HG03280 (cell line): ENCODE data around the gene MFNG.
A peak's percentile ranks its signal among the peaks of the same experiment; 100 is the strongest.
"Not testable (repeated sequence)": the region's sequence is repeated elsewhere in the genome, so short reads cannot be mapped to it uniquely, and the experiment has no call there.

Experiments used
- ATAC-seq: cut with Tn5 transposase; IDR thresholded peaks from one replicate; pipeline ENCODE4 v1.9.1; 2021; ENCODE audit warnings: mild to moderate bottlenecking, moderate library complexity; ENCODE audit not compliant: unreplicated experiment

Gene MFNG

GRCh38 chr22:37476389-37477329 lies 9.5 kb downstream of the MFNG start:
- no peak for ATAC-seq

GRCh38 chr22:37474447-37475090 lies 11.6 kb downstream of the MFNG start:
- ATAC-seq: no peak

GRCh38 chr22:37473437-37473946 lies 12.7 kb downstream of the MFNG start:
- ATAC-seq: no peak

GRCh38 chr22:37472418-37473006 lies 13.7 kb downstream of the MFNG start:
- no peak for ATAC-seq

GRCh38 chr22:37471727-37472417 lies 14.3 kb downstream of the MFNG start:
- ATAC-seq: no peak

GRCh38 chr22:37470087-37470445 lies 16.1 kb downstream of the MFNG start:
- no peak for ATAC-seq

DNA sequence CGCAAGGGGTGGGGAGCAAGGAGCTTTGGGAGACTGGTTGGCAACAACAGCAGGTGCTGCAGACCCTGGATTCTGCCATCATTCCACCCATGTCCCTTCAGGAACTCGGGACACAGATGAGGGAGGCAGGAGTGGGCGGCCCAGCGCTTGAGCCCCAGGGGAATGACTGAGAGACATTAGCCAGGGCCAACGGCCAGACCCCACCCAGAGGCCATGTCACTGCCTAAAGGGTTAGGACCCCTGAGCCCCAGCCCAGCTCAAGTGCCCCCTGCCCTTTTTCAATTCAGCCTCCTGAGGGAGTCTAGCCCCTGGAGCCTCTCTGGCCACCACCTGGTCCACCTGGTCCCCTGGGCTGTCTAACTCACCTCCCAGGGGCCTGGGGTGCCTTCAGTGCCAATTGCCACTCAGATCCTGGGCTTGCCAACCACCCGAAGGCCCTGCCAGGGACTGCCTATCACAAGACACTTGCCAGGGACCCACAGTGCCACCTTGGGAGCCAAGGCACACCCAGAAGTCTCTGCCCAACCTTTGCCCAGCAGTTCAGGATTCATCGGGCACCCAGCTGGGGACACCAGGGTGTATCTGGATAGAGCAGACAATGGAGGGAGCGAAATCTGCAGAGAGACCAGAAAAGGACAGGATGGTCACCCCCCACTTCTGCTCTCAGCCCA lies 16.6 kb downstream of the MFNG start:
- ATAC-seq: no peak

GRCh38 chr22:37468201-37468695 lies 17.9 kb downstream of the MFNG start:
- not testable (repeated sequence) for ATAC-seq

DNA sequence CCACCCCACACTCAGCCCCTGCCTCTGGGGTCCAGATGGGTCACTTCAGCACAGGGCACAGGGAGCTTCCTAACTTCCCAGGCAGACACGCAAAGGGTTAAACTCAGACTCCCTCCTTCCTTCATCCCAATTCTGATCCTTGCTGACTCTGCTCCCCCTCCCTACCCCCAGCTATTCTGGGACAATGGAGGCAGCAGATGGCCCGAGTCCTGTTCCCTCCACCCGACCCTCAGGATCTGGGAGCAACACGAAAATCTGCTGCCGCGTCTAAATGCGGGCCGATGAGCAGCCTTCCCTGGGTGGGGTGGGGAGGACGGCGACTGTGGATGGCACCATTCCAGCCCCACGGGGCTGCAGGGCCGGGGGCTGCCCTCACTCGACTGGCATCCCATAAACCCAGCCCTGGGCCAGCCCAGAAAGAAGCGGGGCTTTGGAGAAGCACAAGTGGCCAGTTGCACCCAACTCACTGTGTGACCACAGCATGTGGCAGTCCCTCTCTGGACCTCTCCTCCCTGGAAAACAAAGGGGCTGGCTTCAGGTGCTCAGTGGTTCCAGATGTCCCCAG lies 18.7 kb downstream of the MFNG start:
- no peak for ATAC-seq

GRCh38 chr22:37464181-37464580 lies 22.0 kb downstream of the MFNG start:
- no peak for ATAC-seq

GRCh38 chr22:37462983-37463382 lies 23.2 kb downstream of the MFNG start:
- no peak for ATAC-seq

GRCh38 chr22:37462436-37462835 lies 23.7 kb downstream of the MFNG start:
- no peak for ATAC-seq

GRCh38 chr22:37461961-37462360 lies 24.2 kb downstream of the MFNG start:
- no peak for ATAC-seq

- no peak for ATAC-seq
Measured at GRCh38 chr22:37460684-37461083, 25.5 kb downstream of the MFNG start.

DNA sequence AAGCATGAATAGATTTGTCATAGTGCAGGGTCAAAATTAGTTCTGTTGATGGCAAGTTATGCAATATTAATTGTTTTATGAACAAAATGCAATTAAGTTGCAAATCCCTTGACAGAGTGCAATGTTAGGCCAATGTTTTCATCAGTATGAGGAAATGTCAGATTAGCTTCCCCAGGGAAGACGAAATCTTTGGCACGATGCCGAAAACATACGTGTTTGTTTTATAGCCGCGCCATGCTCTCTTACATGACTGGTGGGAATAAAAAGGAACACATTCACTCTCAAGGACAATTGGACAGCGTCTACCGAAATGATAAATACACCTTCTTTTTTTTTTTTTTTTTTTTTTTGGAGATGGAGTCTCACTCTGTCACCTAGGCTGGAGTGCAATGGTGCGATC lies 27.0 kb downstream of the MFNG start:
- no peak for ATAC-seq

- peak; percentile 55 for ATAC-seq
Measured at GRCh38 chr22:37457093-37457893, 28.9 kb downstream of the MFNG start.

DNA sequence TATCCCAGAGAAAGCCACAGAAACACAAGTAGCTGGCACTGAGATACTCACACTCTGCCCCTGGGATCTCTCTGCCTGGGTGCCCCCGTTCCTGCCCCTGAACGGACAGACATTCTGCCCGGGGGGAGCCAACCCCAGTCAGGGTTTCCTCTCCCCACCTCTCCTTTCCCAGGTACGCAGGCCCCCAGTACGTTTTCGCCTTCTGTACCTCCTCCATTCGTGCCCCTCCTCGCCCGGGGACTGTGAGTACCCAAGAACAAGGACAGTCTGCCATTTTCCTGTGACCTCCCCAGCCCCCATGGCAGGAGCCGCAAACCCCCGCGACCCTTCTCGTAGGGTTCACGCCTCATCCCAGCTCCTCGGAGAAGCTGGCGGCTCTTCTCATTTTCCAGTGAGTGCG lies 29.8 kb downstream of the MFNG start:
- ATAC-seq: no peak

DNA sequence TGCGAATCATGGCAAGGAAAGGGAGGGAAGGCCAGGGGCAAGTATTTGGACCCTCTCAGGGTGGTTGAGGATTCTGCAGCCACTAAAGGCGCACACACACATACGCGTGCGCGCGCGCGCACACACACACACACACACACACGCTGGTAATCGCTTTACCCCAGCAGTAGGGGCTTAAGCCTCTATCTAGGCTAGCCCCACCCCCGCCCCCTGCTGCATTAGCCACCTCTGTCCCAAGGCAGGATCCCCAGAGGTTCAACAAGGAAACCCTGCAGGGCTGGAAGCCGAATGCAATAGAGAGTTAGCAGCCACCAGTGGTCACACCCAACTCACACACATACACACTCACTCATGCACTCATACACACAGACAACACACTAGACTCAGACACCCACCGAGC lies 30.3 kb downstream of the MFNG start:
- no peak for ATAC-seq
